Mucosa of rectum (tissue), 2 donors: ENCODE measurements around the gene TMEM115.
"Not testable (repeated sequence)": the region's sequence is repeated elsewhere in the genome, so short reads cannot be mapped to it uniquely, and the experiment has no call there.

Source experiments
- H3K27ac ChIP-seq, 2 donors: one replicate each; pipeline ENCODE4 v1.7.0; 2013; ENCODE audit warnings: inconsistent platforms in 2 of 2, low read depth in 2 of 2, low read length in 2 of 2
- H3K27me3 ChIP-seq, 2 donors: one replicate each; pipeline ENCODE4 v1.7.0; 2013; ENCODE audit warnings: low read length in 2 of 2; ENCODE audit not compliant: control insufficient read depth in 2 of 2, insufficient read depth in 2 of 2
- H3K36me3 ChIP-seq, 2 donors: one replicate each; pipeline ENCODE4 v1.7.0; 2013; ENCODE audit warnings: low read length in 2 of 2; ENCODE audit not compliant: control insufficient read depth in 2 of 2, insufficient read depth in 2 of 2
- H3K4me1 ChIP-seq, 2 donors: one replicate each; pipeline ENCODE4 v1.7.0; 2013; ENCODE audit warnings: low read length in 2 of 2, mild to moderate bottlenecking in 1 of 2; ENCODE audit not compliant: control insufficient read depth in 2 of 2, insufficient read depth in 2 of 2
- H3K4me3 ChIP-seq, 2 donors: one replicate each; pipeline ENCODE4 v1.7.0; 2013; ENCODE audit warnings: low read length in 2 of 2
- H3K9ac ChIP-seq, 2 donors: one replicate each; pipeline ENCODE4 v1.7.0; 2013; ENCODE audit warnings: low read length in 2 of 2, low read depth in 1 of 2, mild to moderate bottlenecking in 1 of 2
- H3K9me3 ChIP-seq, 2 donors: one replicate each; pipeline ENCODE4 v1.7.0; 2013; ENCODE audit warnings: low read length in 2 of 2; ENCODE audit not compliant: control insufficient read depth in 2 of 2
- donor health status: healthy.
- donor health status: Normal muscosa, but diverticular disease.

Gene TMEM115

GRCh38 chr3:50319181-50319893 lies 40.0 kb downstream of the TMEM115 start:
- no peaks in the 10 kb centered on the region for H3K27me3 ChIP-seq
- peaks cover 2 to 8% of the 10 kb centered on the region in 2 donors for H3K36me3 ChIP-seq
- peaks cover 55 to 60% of the 10 kb centered on the region in 2 donors for H3K4me1 ChIP-seq
- no peak overlapping the region for H3K27ac ChIP-seq
- H3K9me3 ChIP-seq = no peaks in the 10 kb centered on the region
- H3K9ac ChIP-seq = peak overlapping the region; percentile 26 to 87
- peak overlapping the region; percentile 6 to 89 for H3K4me3 ChIP-seq

GRCh38 chr3:50318615-50319014 lies 40.7 kb downstream of the TMEM115 start:
- peak overlapping the region; percentile 97 to 98 for H3K27ac ChIP-seq
- peak overlapping the region in 1 of 2 donors; percentile 29 for H3K4me3 ChIP-seq
- H3K36me3 ChIP-seq = peaks cover 2 to 8% of the 10 kb centered on the region in 2 donors

GRCh38 chr3:50318163-50318562 lies 41.2 kb downstream of the TMEM115 start:
- H3K9ac ChIP-seq = peak overlapping the region; percentile 41 to 82
- peak overlapping the region in 1 of 2 donors; percentile 29 for H3K4me3 ChIP-seq
- H3K36me3 ChIP-seq = peaks cover 2 to 8% of the 10 kb centered on the region in 2 donors
- no peaks in the 10 kb centered on the region for H3K9me3 ChIP-seq
- H3K27ac ChIP-seq = peak overlapping the region; percentile 97 to 98
- H3K4me1 ChIP-seq = peaks cover 55 to 60% of the 10 kb centered on the region in 2 donors
- H3K27me3 ChIP-seq = no peaks in the 10 kb centered on the region

More at GRCh38 chr3:50318615-50319014, 40.7 kb downstream of the TMEM115 start:
- H3K9me3 ChIP-seq = no peaks in the 10 kb centered on the region
- H3K27me3 ChIP-seq = no peaks in the 10 kb centered on the region
- peaks cover 55 to 60% of the 10 kb centered on the region in 2 donors for H3K4me1 ChIP-seq
- peak overlapping the region in 1 of 2 donors; percentile 82 for H3K9ac ChIP-seq

DNA sequence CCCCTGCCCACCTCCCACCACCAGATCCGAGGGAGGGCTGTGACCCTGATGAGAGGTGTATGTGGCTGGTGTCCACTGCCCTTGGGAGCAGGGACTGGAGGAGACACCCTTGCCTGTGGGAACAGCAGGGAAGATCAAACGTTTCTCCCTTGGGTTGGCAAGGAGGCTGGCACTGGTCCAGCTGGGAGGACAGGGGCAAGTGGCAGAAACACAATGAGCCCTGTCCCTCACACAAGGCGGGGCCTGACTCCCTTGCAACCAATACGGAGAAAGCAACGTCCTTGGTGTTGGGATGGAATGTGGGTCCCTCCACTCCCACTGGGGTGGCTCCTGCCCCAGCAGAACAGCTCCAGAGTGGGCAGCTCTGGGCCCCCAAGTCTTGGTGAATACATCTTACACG lies 42.0 kb downstream of the TMEM115 start:
- H3K27ac ChIP-seq = peak overlapping the region; percentile 97 to 98

GRCh38 chr3:50316657-50317242 lies 42.6 kb downstream of the TMEM115 start:
- Histone ChIP-seq H3K4me1 (peaks cover 47 to 49% of the 10 kb centered on the region in 2 donors), H3K9ac (peak overlapping the region; percentile 71 to 82), H3K36me3 (peaks cover 2 to 8% of the 10 kb centered on the region in 2 donors), H3K27me3 (no peaks in the 10 kb centered on the region), H3K9me3 (no peaks in the 10 kb centered on the region), H3K4me3 (peak overlapping the region; percentile 23 to 34), H3K27ac (peak overlapping the region; percentile 97 to 98)

More for the DNA sequence above, 42.0 kb downstream of the TMEM115 start:
- peaks cover 2 to 8% of the 10 kb centered on the region in 2 donors for H3K36me3 ChIP-seq
- H3K9me3 ChIP-seq = no peaks in the 10 kb centered on the region
- peak overlapping the region; percentile 71 to 82 for H3K9ac ChIP-seq
- peak overlapping the region; percentile 23 to 34 for H3K4me3 ChIP-seq
- H3K27me3 ChIP-seq = no peaks in the 10 kb centered on the region
- H3K4me1 ChIP-seq = peaks cover 53 to 54% of the 10 kb centered on the region in 2 donors

- H3K36me3 ChIP-seq = peaks cover 2 to 8% of the 10 kb centered on the region in 2 donors
- peaks cover 36 to 39% of the 10 kb centered on the region in 2 donors for H3K4me1 ChIP-seq
- H3K27ac ChIP-seq = no peak overlapping the region
- no peak overlapping the region for H3K9ac ChIP-seq
- H3K27me3 ChIP-seq = no peaks in the 10 kb centered on the region
- no peak overlapping the region for H3K4me3 ChIP-seq
- H3K9me3 ChIP-seq = no peaks in the 10 kb centered on the region
Observed at GRCh38 chr3:50314816-50315215, 44.5 kb downstream of the TMEM115 start.

DNA sequence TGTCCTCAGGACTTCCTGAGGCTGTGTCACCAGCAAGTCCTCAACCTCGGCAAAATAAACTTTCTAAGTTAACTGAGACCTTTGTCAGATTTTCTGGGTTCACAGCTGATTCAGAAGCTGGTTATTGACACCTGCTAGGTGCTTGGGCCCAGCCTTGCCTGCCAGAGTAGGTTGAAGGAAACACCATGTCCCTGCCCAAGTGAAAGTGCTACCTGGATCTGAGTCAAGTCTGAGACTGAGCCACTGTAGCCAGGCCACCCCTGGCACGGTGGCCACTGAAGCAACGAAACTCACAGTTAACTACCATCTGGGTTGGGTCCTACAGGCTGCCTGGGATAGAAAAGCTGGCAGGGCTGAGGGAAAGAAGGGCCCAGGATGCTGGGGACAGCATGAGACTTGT lies 45.0 kb downstream of the TMEM115 start:
- Histone ChIP-seq H3K4me1 (peaks cover 31 to 35% of the 10 kb centered on the region in 2 donors), H3K9ac (no peak overlapping the region), H3K9me3 (no peaks in the 10 kb centered on the region), H3K36me3 (peaks cover 2 to 3% of the 10 kb centered on the region in 2 donors), H3K4me3 (no peak overlapping the region), H3K27me3 (no peaks in the 10 kb centered on the region), H3K27ac (no peak overlapping the region)

GRCh38 chr3:50312041-50312440 lies 47.3 kb downstream of the TMEM115 start:
- not testable (repeated sequence) for H3K27ac ChIP-seq, H3K27me3 ChIP-seq, H3K36me3 ChIP-seq, H3K9ac ChIP-seq, H3K9me3 ChIP-seq, H3K4me3 ChIP-seq
- H3K4me1 ChIP-seq = peaks cover 9 to 12% of the 10 kb centered on the region in 2 donors
